ENCODE data around the gene ITIH4. TPM values are rescaled to one million over a fixed set of nuclear protein-coding genes. Genes with fewer than 3 reads are reported as not detected.

The ITIH4 gene
- total RNA-seq (71.1 TPM), polyA plus RNA-seq (1 to 10 TPM in 3 of 4 donors, not detected in 1; 1.1 to 2.0 (median 2.0) TPM)

DNA sequence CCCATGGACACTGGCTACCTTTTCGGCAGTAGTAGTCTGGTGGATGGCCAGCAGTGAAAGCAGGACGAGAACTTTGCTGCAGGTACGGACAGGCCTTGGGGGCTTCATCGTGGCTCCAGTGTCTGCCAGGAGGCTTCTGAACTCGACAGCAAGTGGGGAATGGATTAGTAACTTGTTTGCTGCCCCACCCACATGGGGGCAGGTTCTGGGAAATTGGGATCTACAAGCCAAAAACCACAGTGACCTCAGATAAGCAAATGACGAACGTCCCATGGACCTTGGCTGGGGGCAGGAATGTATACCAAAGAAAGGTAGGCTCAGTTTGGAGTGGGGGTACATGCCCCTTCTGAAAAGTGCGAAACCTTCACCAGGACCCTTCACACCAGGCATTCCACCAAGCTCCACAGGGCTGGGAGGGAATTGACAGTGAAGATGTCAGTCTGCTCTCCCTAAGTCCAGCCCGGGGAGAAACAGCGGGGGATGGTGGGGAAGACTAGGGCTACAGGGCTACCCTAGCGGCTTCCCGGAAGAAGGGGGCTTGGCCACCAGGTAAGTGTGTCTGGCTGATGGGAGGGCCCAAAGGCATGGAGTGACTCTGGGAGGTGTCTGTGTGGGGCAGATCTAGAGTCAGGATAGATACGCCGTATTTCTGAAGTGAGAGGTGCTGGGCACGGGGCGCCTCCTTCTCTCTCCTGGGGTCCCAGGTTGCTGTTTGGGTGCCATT, at the start of gene ITIH4:
TSS of gene ITIH4 (minus strand) at position 138 of the 724 bp plus-strand sequence. CDS start at position 108, 30 bp downstream.
- no peaks in the 10 kb centered on the region for H3K27me3 ChIP-seq (ENCODE audit: control insufficient read depth, insufficient read depth, low read length)
- H3K4me1 Mint-ChIP-seq: no peaks in the 10 kb centered on the region
- no peak within 1 kb of the TSS for H3K4me3 ChIP-seq (ENCODE audit: low read depth, low read length)
- H3K9me3 ChIP-seq (ENCODE audit: control insufficient read depth in 2 of 2, low read length in 2 of 2): no peaks in the 10 kb centered on the region
- DNase-seq (no peak), ATAC-seq (ENCODE audit: low read depth in 2 of 2) (peak in 1 of 2 donors; percentile 8)
- no peaks in the 10 kb centered on the region for H3K9me3 Mint-ChIP-seq
- no peaks in the 10 kb centered on the region for H3K4me1 ChIP-seq (ENCODE audit: control insufficient read depth, insufficient read depth, low read length, poor library complexity, severe bottlenecking)
- H3K36me3 Mint-ChIP-seq: peaks cover 7% of the 10 kb centered on the region
- H3K27ac Mint-ChIP-seq: no peak within 1 kb of the TSS
- no peaks in the 10 kb centered on the region for H3K27me3 Mint-ChIP-seq
- H3K27ac ChIP-seq (ENCODE audit: insufficient read depth, low read length, poor library complexity, severe bottlenecking): no peak within 1 kb of the TSS
- H3K36me3 ChIP-seq (ENCODE audit: control insufficient read depth, insufficient read depth, low read length): peaks cover 7% of the 10 kb centered on the region
- H3K4me3 Mint-ChIP-seq: no peak within 1 kb of the TSS

DNA sequence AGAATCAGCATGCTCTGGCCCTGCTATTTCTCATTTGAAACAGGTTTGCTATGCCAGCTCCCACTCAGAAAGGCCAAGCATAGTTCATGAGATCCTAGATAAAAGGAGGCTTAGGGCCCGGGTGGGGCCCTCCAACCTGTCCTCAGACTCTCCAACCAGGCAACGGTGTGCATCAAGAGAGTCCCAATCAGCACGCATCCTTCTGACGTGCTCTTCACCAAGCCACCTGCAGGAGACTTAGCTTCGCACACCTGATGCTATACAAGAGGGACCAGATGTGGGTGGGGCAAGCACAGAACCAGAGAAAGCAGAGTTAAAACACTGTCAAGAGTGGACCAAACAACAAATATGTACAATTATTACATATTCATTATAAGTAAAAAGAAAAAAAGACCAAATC, 49.6 kb upstream of the ITIH4 start:
- H3K4me3 Mint-ChIP-seq: no peak overlapping the region
- H3K27me3 Mint-ChIP-seq: no peaks in the 10 kb centered on the region
- H3K36me3 Mint-ChIP-seq: peaks cover 13% of the 10 kb centered on the region

DNA sequence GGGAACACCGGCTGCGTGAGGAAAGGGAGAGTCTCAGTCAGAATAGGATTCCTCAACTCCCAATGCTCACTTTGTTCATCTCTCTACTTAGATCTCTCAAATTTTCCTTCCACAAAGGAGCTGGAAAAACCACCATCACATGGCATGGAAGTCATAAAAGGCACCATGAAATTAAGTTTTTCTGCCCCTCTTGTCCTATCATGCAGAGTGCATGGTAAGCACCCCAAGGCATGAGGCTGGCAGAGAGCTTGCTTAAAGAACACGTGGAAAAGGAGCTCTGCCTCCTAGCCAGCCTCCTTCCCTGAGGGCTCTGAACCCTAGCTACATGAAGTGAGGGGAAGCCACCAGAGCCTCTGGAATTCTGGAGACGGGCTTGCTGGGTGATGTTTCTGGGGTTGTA, 49.1 kb upstream of the ITIH4 start:
- H3K4me3 Mint-ChIP-seq: no peak overlapping the region
- H3K27me3 Mint-ChIP-seq: no peaks in the 10 kb centered on the region

More for the DNA sequence above, 49.6 kb upstream of the ITIH4 start:
- Mint-ChIP-seq H3K27ac (peak overlapping the region in 1 of 3 donors; percentile 69), H3K4me1 (peaks cover 23 to 72% (median 46%) of the 10 kb centered on the region in 4 donors), H3K9me3 (no peaks in the 10 kb centered on the region)
- H3K4me1 ChIP-seq (ENCODE audit: control insufficient read depth, insufficient read depth, low read length, poor library complexity, severe bottlenecking): peaks cover 5% of the 10 kb centered on the region
- no peaks in the 10 kb centered on the region for H3K9me3 ChIP-seq (ENCODE audit: control insufficient read depth in 2 of 2, low read length in 2 of 2)
- H3K27me3 ChIP-seq (ENCODE audit: control insufficient read depth, insufficient read depth, low read length): no peaks in the 10 kb centered on the region
- ATAC-seq (ENCODE audit: low read depth in 2 of 2) (no peak), DNase-seq (no peak)
- H3K27ac ChIP-seq (ENCODE audit: insufficient read depth, low read length, poor library complexity, severe bottlenecking): no peak overlapping the region
- no peak overlapping the region for H3K4me3 ChIP-seq (ENCODE audit: low read depth, low read length)
- peaks cover 13% of the 10 kb centered on the region for H3K36me3 ChIP-seq (ENCODE audit: control insufficient read depth, insufficient read depth, low read length)

DNA sequence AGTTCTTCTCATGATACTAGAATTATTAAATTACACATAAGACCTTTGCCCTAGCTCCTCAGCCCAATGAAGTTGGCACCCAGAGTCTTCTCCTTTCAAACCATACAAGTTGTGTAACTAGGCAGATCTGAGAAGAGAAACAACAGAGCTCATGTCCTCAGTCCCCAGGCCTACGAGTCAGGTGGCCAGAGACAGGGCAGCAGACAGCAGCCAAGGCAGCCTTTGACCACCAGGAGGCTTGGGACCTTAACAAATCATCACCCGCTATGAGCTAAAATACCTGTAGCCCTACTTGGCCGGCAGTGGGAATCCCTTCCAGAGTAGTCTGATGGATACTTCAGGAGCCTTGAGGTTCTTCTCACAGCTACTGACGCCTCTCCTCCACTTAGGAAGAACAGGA, 48.6 kb upstream of the ITIH4 start:
- no peak overlapping the region for H3K27ac ChIP-seq (ENCODE audit: insufficient read depth, low read length, poor library complexity, severe bottlenecking)
- Mint-ChIP-seq H3K27ac (no peak overlapping the region), H3K27me3 (no peaks in the 10 kb centered on the region), H3K9me3 (no peaks in the 10 kb centered on the region), H3K4me3 (no peak overlapping the region), H3K36me3 (peaks cover 10% of the 10 kb centered on the region), H3K4me1 (peaks cover 32 to 76% (median 52%) of the 10 kb centered on the region in 4 donors)
- no peaks in the 10 kb centered on the region for H3K9me3 ChIP-seq (ENCODE audit: control insufficient read depth in 2 of 2, low read length in 2 of 2)
- peaks cover 12% of the 10 kb centered on the region for H3K36me3 ChIP-seq (ENCODE audit: control insufficient read depth, insufficient read depth, low read length)
- no peak for DNase-seq
- ATAC-seq (ENCODE audit: low read depth in 2 of 2): no peak
- H3K4me1 ChIP-seq (ENCODE audit: control insufficient read depth, insufficient read depth, low read length, poor library complexity, severe bottlenecking): peaks cover 14% of the 10 kb centered on the region
- no peak overlapping the region for H3K4me3 ChIP-seq (ENCODE audit: low read depth, low read length)
- no peaks in the 10 kb centered on the region for H3K27me3 ChIP-seq (ENCODE audit: control insufficient read depth, insufficient read depth, low read length)

More for the DNA sequence above, 49.1 kb upstream of the ITIH4 start:
- Mint-ChIP-seq H3K36me3 (peaks cover 12% of the 10 kb centered on the region), H3K27ac (no peak overlapping the region), H3K9me3 (no peaks in the 10 kb centered on the region), H3K4me1 (peaks cover 28 to 72% (median 49%) of the 10 kb centered on the region in 4 donors)
- H3K9me3 ChIP-seq (ENCODE audit: control insufficient read depth in 2 of 2, low read length in 2 of 2): no peaks in the 10 kb centered on the region
- ATAC-seq (ENCODE audit: low read depth in 2 of 2): no peak
- no peaks in the 10 kb centered on the region for H3K27me3 ChIP-seq (ENCODE audit: control insufficient read depth, insufficient read depth, low read length)
- H3K27ac ChIP-seq (ENCODE audit: insufficient read depth, low read length, poor library complexity, severe bottlenecking): no peak overlapping the region
- H3K4me3 ChIP-seq (ENCODE audit: low read depth, low read length): no peak overlapping the region
- peaks cover 10% of the 10 kb centered on the region for H3K4me1 ChIP-seq (ENCODE audit: control insufficient read depth, insufficient read depth, low read length, poor library complexity, severe bottlenecking)
- DNase-seq: no peak
- H3K36me3 ChIP-seq (ENCODE audit: control insufficient read depth, insufficient read depth, low read length): peaks cover 12% of the 10 kb centered on the region

DNA sequence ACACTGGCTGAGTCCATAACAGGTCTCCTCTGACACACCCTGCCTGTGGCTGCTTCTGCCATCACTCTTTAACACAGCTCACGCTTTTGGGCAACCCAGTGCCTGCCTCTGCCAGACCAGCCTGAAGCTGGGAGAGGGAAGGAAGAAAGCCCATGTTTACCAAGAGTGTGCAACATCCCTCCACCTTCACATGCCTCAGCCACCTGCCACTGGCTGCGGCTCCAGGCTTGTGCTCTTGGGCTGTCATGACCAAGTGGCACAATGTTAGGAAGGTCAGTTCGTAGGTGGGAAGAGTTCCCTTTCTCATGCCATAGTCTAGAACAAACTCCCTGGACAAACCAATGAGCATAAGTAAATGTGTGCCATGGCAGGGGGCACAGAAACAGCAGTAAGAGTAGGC, 46.6 kb upstream of the ITIH4 start:
- no peak overlapping the region for H3K4me3 Mint-ChIP-seq
- no peaks in the 10 kb centered on the region for H3K27me3 ChIP-seq (ENCODE audit: control insufficient read depth, insufficient read depth, low read length)
- H3K9me3 Mint-ChIP-seq: no peaks in the 10 kb centered on the region
- H3K36me3 ChIP-seq (ENCODE audit: control insufficient read depth, insufficient read depth, low read length): peaks cover 12% of the 10 kb centered on the region
- DNase-seq (no peak), ATAC-seq (ENCODE audit: low read depth in 2 of 2) (no peak)
- peaks cover 10% of the 10 kb centered on the region for H3K36me3 Mint-ChIP-seq
- H3K27ac ChIP-seq (ENCODE audit: insufficient read depth, low read length, poor library complexity, severe bottlenecking): no peak overlapping the region
- no peak overlapping the region for H3K27ac Mint-ChIP-seq
- peaks cover 14% of the 10 kb centered on the region for H3K4me1 ChIP-seq (ENCODE audit: control insufficient read depth, insufficient read depth, low read length, poor library complexity, severe bottlenecking)
- peaks cover 21 to 73% (median 54%) of the 10 kb centered on the region in 4 donors for H3K4me1 Mint-ChIP-seq
- no peak overlapping the region for H3K4me3 ChIP-seq (ENCODE audit: low read depth, low read length)
- no peaks in the 10 kb centered on the region for H3K27me3 Mint-ChIP-seq
- no peaks in the 10 kb centered on the region for H3K9me3 ChIP-seq (ENCODE audit: control insufficient read depth in 2 of 2, low read length in 2 of 2)

DNA sequence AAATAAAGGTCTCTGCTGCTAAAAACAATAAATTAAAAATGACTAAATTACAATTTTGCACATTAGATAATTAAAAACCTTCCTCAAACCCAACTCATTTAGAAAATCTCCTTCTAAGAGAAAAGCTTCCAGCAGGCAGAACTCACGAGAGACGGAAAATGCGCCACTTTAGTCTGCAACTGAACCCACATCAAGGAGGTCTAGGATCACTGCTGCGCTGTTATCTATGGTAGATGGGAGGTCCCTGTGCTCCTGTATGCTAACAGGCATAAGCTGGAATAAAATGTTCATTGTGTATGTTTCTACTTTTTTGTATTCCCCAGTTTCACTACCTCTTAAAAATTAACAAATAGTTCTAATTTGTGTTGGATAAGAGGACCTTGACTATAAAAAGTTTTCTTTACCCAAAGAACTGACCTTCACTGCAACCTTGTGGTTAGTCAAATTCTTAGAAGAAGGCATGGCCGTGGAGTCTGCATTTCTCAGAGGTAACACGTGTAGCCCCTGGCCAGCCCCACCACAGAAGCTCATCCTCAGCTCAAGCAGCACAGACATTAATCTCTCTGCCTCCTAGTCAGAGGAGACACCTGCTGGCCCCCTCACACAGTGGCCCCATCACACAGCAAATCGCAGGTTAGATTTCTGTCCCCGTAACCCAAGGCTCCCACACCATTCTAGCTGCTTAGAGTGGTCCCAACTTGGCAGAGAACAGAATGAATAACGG, 44.6 kb upstream of the ITIH4 start:
- H3K27ac Mint-ChIP-seq: peak overlapping the region; percentile 38 to 70 (median 38)
- H3K36me3 Mint-ChIP-seq: peaks cover 10% of the 10 kb centered on the region
- peak in 1 of 3 donors; percentile 32 for DNase-seq
- H3K4me1 ChIP-seq (ENCODE audit: control insufficient read depth, insufficient read depth, low read length, poor library complexity, severe bottlenecking): peaks cover 14% of the 10 kb centered on the region
- ATAC-seq (ENCODE audit: low read depth in 2 of 2): no peak
- peak overlapping the region in 2 of 4 donors; percentile 13 to 66 for H3K4me3 Mint-ChIP-seq
- H3K27me3 Mint-ChIP-seq: no peaks in the 10 kb centered on the region
- H3K4me3 ChIP-seq (ENCODE audit: low read depth, low read length): no peak overlapping the region
- peaks cover 29 to 60% (median 47%) of the 10 kb centered on the region in 4 donors for H3K4me1 Mint-ChIP-seq
- H3K27me3 ChIP-seq (ENCODE audit: control insufficient read depth, insufficient read depth, low read length): no peaks in the 10 kb centered on the region
- no peak overlapping the region for H3K27ac ChIP-seq (ENCODE audit: insufficient read depth, low read length, poor library complexity, severe bottlenecking)
- H3K9me3 Mint-ChIP-seq: peaks cover 0 to 1% (median 0%) of the 10 kb centered on the region in 7 donors
- no peaks in the 10 kb centered on the region for H3K9me3 ChIP-seq (ENCODE audit: control insufficient read depth in 2 of 2, low read length in 2 of 2)
- peaks cover 12% of the 10 kb centered on the region for H3K36me3 ChIP-seq (ENCODE audit: control insufficient read depth, insufficient read depth, low read length)

DNA sequence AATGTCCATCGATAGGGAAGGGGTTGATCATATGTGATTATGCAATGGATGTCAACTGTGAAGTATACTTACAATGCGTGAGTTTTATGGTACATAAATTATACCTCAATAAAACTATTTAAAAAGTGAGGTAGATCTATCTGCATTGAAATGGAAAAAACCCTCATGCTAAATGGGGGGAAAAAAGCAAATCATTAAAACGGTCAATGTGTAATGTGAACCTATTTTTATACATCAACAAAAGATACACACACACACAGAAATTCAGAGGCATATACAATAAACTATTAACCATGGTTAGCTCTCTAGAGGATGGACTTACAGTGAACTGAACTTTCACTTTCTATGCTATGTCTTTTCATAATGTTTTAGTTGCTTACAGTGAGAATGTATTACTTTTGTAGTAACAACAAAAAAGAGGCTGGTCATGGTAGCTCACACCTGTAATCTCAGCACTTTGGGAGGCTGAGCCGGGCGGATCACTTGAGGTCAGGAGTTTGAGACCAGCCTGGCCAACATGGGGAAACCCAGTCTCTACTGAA, 43.8 kb upstream of the ITIH4 start:
- H3K27me3 ChIP-seq (ENCODE audit: control insufficient read depth, insufficient read depth, low read length): no peaks in the 10 kb centered on the region
- Mint-ChIP-seq H3K36me3 (peaks cover 10% of the 10 kb centered on the region), H3K9me3 (peaks cover 0 to 1% (median 0%) of the 10 kb centered on the region in 7 donors), H3K27me3 (no peaks in the 10 kb centered on the region), H3K4me3 (peak overlapping the region in 1 of 4 donors; percentile 42), H3K4me1 (peaks cover 34 to 61% (median 47%) of the 10 kb centered on the region in 4 donors), H3K27ac (peak overlapping the region in 2 of 3 donors; percentile 38 to 70)
- H3K27ac ChIP-seq (ENCODE audit: insufficient read depth, low read length, poor library complexity, severe bottlenecking): no peak overlapping the region
- H3K36me3 ChIP-seq (ENCODE audit: control insufficient read depth, insufficient read depth, low read length): peaks cover 6% of the 10 kb centered on the region
- ATAC-seq (ENCODE audit: low read depth in 2 of 2): no peak
- no peak overlapping the region for H3K4me3 ChIP-seq (ENCODE audit: low read depth, low read length)
- H3K9me3 ChIP-seq (ENCODE audit: control insufficient read depth in 2 of 2, low read length in 2 of 2): no peaks in the 10 kb centered on the region
- peak in 1 of 3 donors; percentile 30 for DNase-seq
- H3K4me1 ChIP-seq (ENCODE audit: control insufficient read depth, insufficient read depth, low read length, poor library complexity, severe bottlenecking): peaks cover 14% of the 10 kb centered on the region
